T-cell (primary cell): Measurements from ENCODE around the gene NFIA. TPM values are rescaled to one million over a fixed set of nuclear protein-coding genes. Genes with fewer than 3 reads are reported as not detected.

Experiments
- ATAC-seq, 4 experiments: fragments of 200-7000 bp in 3 of 4; fragments of 150-1000 bp in 1 of 4; cut with Tn5 transposase; replicated peaks in 1 of 4; 1 replicate in 3 of 4; 2 replicates in 1 of 4; pipeline ENCODE4 v1.10.0; 2021; ENCODE audit warnings: moderate library complexity in 3 of 4, mild to moderate bottlenecking in 2 of 4, moderate number of reproducible peaks in 1 of 4
- CTCF ChIA-PET, 2 donors: fragments of 300-600 bp; sonication (Branson Sonifier 250); formaldehyde crosslinking; loops; one replicate each; lab custom pipeline; 2022; ENCODE audit warnings: antibody characterized with exemption in 2 of 2; lab: Charles Lee
- POLR2A ChIA-PET, 2 donors: fragments of 300-600 bp; sonication (Branson Sonifier 250); formaldehyde crosslinking; loops; one replicate each; lab custom pipeline; 2022; ENCODE audit warnings: antibody characterized with exemption in 2 of 2; lab: Charles Lee
- DNase-seq, 35 experiments: peaks; one replicate each; pipeline versions ENCODE4 v3.0.0 to v3.0.0-alpha.2; 2013 to 2023
- H3K27ac ChIP-seq: one replicate; pipeline ENCODE4 v1.5.1; 2013; ENCODE audit warnings: low read length
- H3K27me3 ChIP-seq, 2 experiments: replicated peaks in 1 of 2; 1 replicate in 1 of 2; 2 replicates in 1 of 2; pipeline versions ENCODE4 v1.6.1 to v1.7.0; 2013; ENCODE audit warnings: low read length in 1 of 2, mixed read lengths in 1 of 2; ENCODE audit not compliant: control insufficient read depth in 2 of 2, insufficient read depth in 2 of 2; ENCODE audit errors: extremely low read depth in 1 of 2
- H3K36me3 ChIP-seq, 2 donors: 1 replicate in 1 of 2; 2 replicates in 1 of 2; pipeline versions ENCODE4 v1.6.1 to v1.7.0; 2013; ENCODE audit warnings: low read length in 1 of 2; ENCODE audit not compliant: control insufficient read depth in 2 of 2, insufficient read depth in 1 of 2; ENCODE audit errors: extremely low read depth in 1 of 2
- H3K4me1 ChIP-seq, 2 experiments: 1 replicate in 1 of 2; 2 replicates in 1 of 2; pipeline versions ENCODE4 v1.6.1 to v1.7.0; 2013; ENCODE audit warnings: low read length in 2 of 2, mixed read lengths in 1 of 2; ENCODE audit not compliant: insufficient read depth in 2 of 2, control insufficient read depth in 1 of 2; ENCODE audit errors: extremely low read depth in 1 of 2
- H3K4me3 ChIP-seq, 2 donors: 1 replicate in 1 of 2; 2 replicates in 1 of 2; pipeline versions ENCODE4 v1.5.1 to v1.7.0; 2013; ENCODE audit warnings: mild to moderate bottlenecking in 2 of 2, low read length in 1 of 2, moderate library complexity in 1 of 2; ENCODE audit not compliant: control insufficient read depth in 1 of 2; ENCODE audit errors: extremely low read depth in 1 of 2
- H3K9me3 ChIP-seq: 2 replicates; pipeline ENCODE4 v1.7.0; 2013
- H3K27ac Mint-ChIP-seq, 2 donors: one replicate each; pipeline ENCODE4 v1.8.0; 2020 to 2021; ENCODE audit warnings: mild to moderate bottlenecking in 2 of 2, mixed read lengths in 2 of 2
- H3K27me3 Mint-ChIP-seq, 2 donors: one replicate each; pipeline ENCODE4 v1.8.0; 2021 to 2022; ENCODE audit warnings: mixed read lengths in 2 of 2
- H3K36me3 Mint-ChIP-seq: one replicate; pipeline ENCODE4 v1.8.0; 2021; ENCODE audit warnings: mixed read lengths
- H3K4me1 Mint-ChIP-seq, 3 donors: one replicate each; pipeline ENCODE4 v1.8.0; 2020 to 2022; ENCODE audit warnings: mixed read lengths in 3 of 3, mild to moderate bottlenecking in 1 of 3
- H3K4me3 Mint-ChIP-seq, 3 donors: one replicate each; pipeline ENCODE4 v1.8.0; 2020 to 2022; ENCODE audit warnings: mild to moderate bottlenecking in 3 of 3, mixed read lengths in 3 of 3, moderate library complexity in 3 of 3
- H3K9me3 Mint-ChIP-seq, 3 donors: one replicate each; pipeline ENCODE4 v1.8.0; 2020 to 2022; ENCODE audit warnings: mixed read lengths in 3 of 3
- WGBS: methylation state at CpG from one replicate; pipeline ENCODE4 v1.1.5; 2013; ENCODE audit warnings: missing lambda C conversion rate; ENCODE audit not compliant: insufficient coverage; 5-methylcytosine and 5-hydroxymethylcytosine counted together
- total RNA-seq, 35 experiments: library from RNA in 6 of 35; stranded (reverse) in 6 of 35; fragments of 120-200 nt in 1 of 35; gene quantifications; one replicate each; pipeline versions ENCODE4 v1.2.1 to v1.2.4 and lab custom pipeline; 2013 to 2026

Gene NFIA
- total RNA-seq, 5 donors from 2014 or later (not counting 1 experiment from before 2014, with no cell fraction given), result 5.1 to 10.1 (median 7.1) TPM

GRCh38 chr1:61435226-61435625 lies 352.9 kb downstream of the NFIA start:
- Histone ChIP-seq H3K36me3 (no peaks in the 10 kb centered on the region), H3K27ac (no peak overlapping the region), H3K27me3 (no peaks in the 10 kb centered on the region), H3K4me3 (no peak overlapping the region), H3K4me1 (no peaks in the 10 kb centered on the region), H3K9me3 (no peaks in the 10 kb centered on the region)
- ATAC-seq (no peak), DNase-seq (no peak)
- CTCF ChIA-PET, result no interaction called here
- no peaks in the 10 kb centered on the region for H3K4me1 Mint-ChIP-seq
- no peaks in the 10 kb centered on the region for H3K9me3 Mint-ChIP-seq
- no peaks in the 10 kb centered on the region for H3K36me3 Mint-ChIP-seq
- no peaks in the 10 kb centered on the region for H3K27me3 Mint-ChIP-seq
- POLR2A ChIA-PET, result no interaction called here
- H3K4me3 Mint-ChIP-seq, result no peak overlapping the region
- WGBS, result 89% methylated on average over 4 of the region's 5 CpGs
- H3K27ac Mint-ChIP-seq, result no peak overlapping the region

GRCh38 chr1:61436016-61436415 lies 353.7 kb downstream of the NFIA start:
- no peak overlapping the region for H3K4me3 ChIP-seq
- ATAC-seq (no peak), DNase-seq (no peak)
- no peak overlapping the region for H3K4me3 Mint-ChIP-seq
- H3K9me3 Mint-ChIP-seq, result no peaks in the 10 kb centered on the region
- no peaks in the 10 kb centered on the region for H3K4me1 Mint-ChIP-seq
- no peaks in the 10 kb centered on the region for H3K9me3 ChIP-seq
- H3K36me3 ChIP-seq, result no peaks in the 10 kb centered on the region
- H3K36me3 Mint-ChIP-seq, result no peaks in the 10 kb centered on the region
- CTCF ChIA-PET, result interaction anchor here in 1 of 2 donors (0.7 kb wide), 1 partner anchor 386 kb away, joined by 3 read pairs; no protein-coding TSS in a partner anchor
- WGBS, result 36% methylated on average over 2 of the region's 3 CpGs
- no peak overlapping the region for H3K27ac ChIP-seq
- no peaks in the 10 kb centered on the region for H3K27me3 Mint-ChIP-seq
- no peak overlapping the region for H3K27ac Mint-ChIP-seq
- POLR2A ChIA-PET, result no interaction called here
- no peaks in the 10 kb centered on the region for H3K4me1 ChIP-seq
- no peaks in the 10 kb centered on the region for H3K27me3 ChIP-seq

DNA sequence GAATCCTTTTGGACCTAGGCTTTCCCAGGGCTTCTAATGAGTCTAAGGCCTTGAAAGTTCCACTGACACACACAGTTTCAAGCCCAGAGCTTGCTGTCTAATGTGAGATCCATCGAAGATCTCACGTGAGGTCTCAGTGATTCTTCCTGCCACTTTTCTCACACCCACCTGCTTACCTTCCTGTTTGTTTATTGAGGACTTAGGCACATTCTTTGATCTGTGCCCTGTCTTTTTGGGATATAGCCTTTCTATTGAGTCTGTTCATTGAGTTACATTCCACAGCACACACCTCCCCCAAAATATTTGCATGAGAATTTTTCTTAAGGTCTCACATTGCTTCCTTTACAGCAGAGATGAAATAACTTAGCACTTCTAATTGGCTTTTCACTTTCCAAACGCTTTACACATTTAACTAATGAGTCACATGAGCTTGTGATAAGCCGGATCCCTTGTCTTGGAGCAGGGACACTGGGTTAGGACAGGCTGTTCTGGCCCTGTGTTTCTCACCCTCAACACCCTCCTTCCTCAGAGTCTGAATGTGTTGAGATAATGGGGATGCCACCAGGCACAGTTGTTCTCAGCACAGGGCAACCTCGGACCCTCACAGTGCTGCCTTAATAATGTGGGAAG lies 354.2 kb downstream of the NFIA start:
- POLR2A ChIA-PET, result no interaction called here

GRCh38 chr1:61439234-61439633 lies 356.9 kb downstream of the NFIA start:
- ChIA-PET CTCF (no interaction called here), POLR2A (interaction anchor here in 1 of 2 donors (0.6 kb wide), 1 partner anchor 1575 kb away, joined by 5 read pairs; no protein-coding TSS in a partner anchor)
- Mint-ChIP-seq H3K4me3 (no peak overlapping the region), H3K4me1 (no peaks in the 10 kb centered on the region), H3K27me3 (no peaks in the 10 kb centered on the region), H3K27ac (no peak overlapping the region), H3K36me3 (no peaks in the 10 kb centered on the region), H3K9me3 (no peaks in the 10 kb centered on the region)
- no peak for ATAC-seq
- 60% methylated on average over 1 of the region's 8 CpGs for WGBS
- Histone ChIP-seq H3K36me3 (no peaks in the 10 kb centered on the region), H3K4me1 (no peaks in the 10 kb centered on the region), H3K27ac (no peak overlapping the region), H3K9me3 (no peaks in the 10 kb centered on the region), H3K4me3 (no peak overlapping the region), H3K27me3 (no peaks in the 10 kb centered on the region)
- DNase-seq, result no peak

More for the DNA sequence above, 354.2 kb downstream of the NFIA start:
- 92% methylated on average over 2 of the region's 5 CpGs for WGBS
- H3K9me3 Mint-ChIP-seq, result no peaks in the 10 kb centered on the region
- no peak overlapping the region for H3K27ac ChIP-seq
- DNase-seq (no peak), ATAC-seq (no peak)
- no peaks in the 10 kb centered on the region for H3K36me3 ChIP-seq
- no peaks in the 10 kb centered on the region for H3K4me1 Mint-ChIP-seq
- no peaks in the 10 kb centered on the region for H3K9me3 ChIP-seq
- H3K4me1 ChIP-seq, result no peaks in the 10 kb centered on the region
- H3K4me3 ChIP-seq, result no peak overlapping the region
- CTCF ChIA-PET, result interaction anchor here in 1 of 2 donors (0.7 kb wide), 1 partner anchor 386 kb away, joined by 3 read pairs; no protein-coding TSS in a partner anchor
- no peaks in the 10 kb centered on the region for H3K27me3 Mint-ChIP-seq
- H3K4me3 Mint-ChIP-seq, result no peak overlapping the region
- H3K36me3 Mint-ChIP-seq, result no peaks in the 10 kb centered on the region
- H3K27ac Mint-ChIP-seq, result no peak overlapping the region
- H3K27me3 ChIP-seq, result no peaks in the 10 kb centered on the region

DNA sequence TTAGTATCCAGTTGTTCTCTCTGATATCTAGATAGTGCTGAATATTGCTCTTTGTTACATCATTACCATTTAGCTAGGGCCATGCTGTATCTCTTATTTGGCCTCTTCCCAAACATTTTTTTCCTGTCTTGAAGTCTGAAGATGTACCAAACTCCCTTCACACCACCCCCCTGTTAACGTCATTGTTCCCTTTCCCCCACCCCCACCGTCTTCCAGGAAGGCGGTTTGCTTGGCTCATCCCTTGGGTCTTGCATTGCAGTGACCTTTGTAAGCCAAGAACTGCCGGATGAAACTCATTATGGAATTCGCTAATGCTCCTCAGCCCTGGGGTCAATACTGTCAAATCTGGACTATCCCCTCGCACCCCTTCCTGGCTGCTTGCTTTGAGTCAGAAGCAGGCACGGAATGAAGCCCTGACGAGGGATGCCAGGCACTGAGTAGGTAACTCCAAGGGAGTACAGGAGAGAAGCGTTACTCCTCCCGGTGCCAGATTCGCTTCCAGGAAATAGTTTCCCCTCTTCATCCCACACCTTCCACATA lies 359.4 kb downstream of the NFIA start:
- ChIA-PET CTCF (no interaction called here), POLR2A (no interaction called here)
- Mint-ChIP-seq H3K4me1 (no peaks in the 10 kb centered on the region), H3K4me3 (no peak overlapping the region), H3K27ac (no peak overlapping the region), H3K9me3 (no peaks in the 10 kb centered on the region), H3K36me3 (no peaks in the 10 kb centered on the region), H3K27me3 (no peaks in the 10 kb centered on the region)
- Histone ChIP-seq H3K9me3 (no peaks in the 10 kb centered on the region), H3K4me1 (no peaks in the 10 kb centered on the region), H3K36me3 (no peaks in the 10 kb centered on the region), H3K4me3 (no peak overlapping the region), H3K27ac (no peak overlapping the region), H3K27me3 (no peaks in the 10 kb centered on the region)
- WGBS, result 100% methylated on average over 6 of the region's 11 CpGs
- ATAC-seq (no peak), DNase-seq (no peak)

DNA sequence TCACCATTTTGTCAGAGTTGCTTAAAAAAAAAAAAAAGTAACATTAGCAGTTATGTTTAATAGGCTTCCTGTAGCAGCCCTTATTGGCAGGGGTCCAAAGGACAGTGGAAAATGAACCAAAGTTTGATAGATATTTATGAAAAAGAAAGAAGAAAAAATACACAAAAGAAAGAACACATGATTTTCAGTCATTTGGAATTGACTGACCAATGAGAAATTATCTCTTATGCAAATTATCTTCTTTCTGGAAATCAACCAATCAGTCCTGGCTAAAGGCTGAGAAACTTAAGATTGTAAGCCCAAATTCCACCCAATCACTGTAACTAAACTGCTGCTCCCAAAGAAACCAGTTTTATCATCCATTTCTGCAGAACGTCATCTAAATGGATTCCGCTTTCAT lies 360.2 kb downstream of the NFIA start:
- Mint-ChIP-seq H3K36me3 (no peaks in the 10 kb centered on the region), H3K9me3 (no peaks in the 10 kb centered on the region), H3K4me1 (no peaks in the 10 kb centered on the region), H3K4me3 (no peak overlapping the region), H3K27me3 (no peaks in the 10 kb centered on the region), H3K27ac (no peak overlapping the region)
- Histone ChIP-seq H3K4me1 (no peaks in the 10 kb centered on the region), H3K9me3 (no peaks in the 10 kb centered on the region), H3K27me3 (no peaks in the 10 kb centered on the region), H3K27ac (no peak overlapping the region), H3K36me3 (no peaks in the 10 kb centered on the region), H3K4me3 (no peak overlapping the region)
- no CpG with 5 or more reads among the region's 2 CpGs for WGBS
- ATAC-seq, result no peak
- no peak for DNase-seq
- CTCF ChIA-PET, result no interaction called here
- POLR2A ChIA-PET, result no interaction called here
